ENCODE measurements around the gene C1QTNF2. TPM values are rescaled to one million over a fixed set of nuclear protein-coding genes. Genes with fewer than 3 reads are reported as not detected.

The C1QTNF2 gene
- total RNA-seq, 1 experiment from 2014 or later: 0.20 TPM

DNA sequence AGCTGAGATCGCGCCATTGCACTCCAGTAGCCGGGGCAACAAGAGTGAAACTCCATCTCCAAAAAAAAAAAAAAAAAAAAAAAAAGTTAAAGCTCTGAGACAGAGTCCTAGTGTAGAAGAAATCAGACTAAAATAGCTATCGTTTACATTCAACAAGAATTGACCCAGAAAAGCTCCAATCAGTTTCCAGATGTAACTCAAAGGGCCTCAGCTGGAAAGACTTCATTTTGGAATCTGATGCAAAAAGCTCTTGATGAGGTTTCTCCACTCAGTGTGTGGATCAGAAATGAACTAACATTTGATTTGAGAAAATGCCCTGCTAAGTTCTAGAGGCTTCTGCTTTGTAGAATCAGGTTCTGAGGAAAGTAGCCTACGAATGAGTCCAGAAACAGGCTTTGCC is 7.2 kb upstream of the C1QTNF2 start:
- ChIA-PET CTCF (interaction anchor here (0.6 kb wide), 1 partner anchor 16 kb away, joined by 9 read pairs; no protein-coding TSS in a partner anchor), POLR2A (ENCODE audit: unreplicated experiment) (no interaction called here)
- no peak overlapping the region for H3K4me3 ChIP-seq
- intact Hi-C loops (cut with micrococcal nuclease; ENCODE audit: unreplicated experiment): no loop called here
- no peak for TF ChIP-seq EZH2 (IDR thresholded peaks at IDR 0.05; ENCODE audit: low read depth)
- TF ChIP-seq, protein P1, sequence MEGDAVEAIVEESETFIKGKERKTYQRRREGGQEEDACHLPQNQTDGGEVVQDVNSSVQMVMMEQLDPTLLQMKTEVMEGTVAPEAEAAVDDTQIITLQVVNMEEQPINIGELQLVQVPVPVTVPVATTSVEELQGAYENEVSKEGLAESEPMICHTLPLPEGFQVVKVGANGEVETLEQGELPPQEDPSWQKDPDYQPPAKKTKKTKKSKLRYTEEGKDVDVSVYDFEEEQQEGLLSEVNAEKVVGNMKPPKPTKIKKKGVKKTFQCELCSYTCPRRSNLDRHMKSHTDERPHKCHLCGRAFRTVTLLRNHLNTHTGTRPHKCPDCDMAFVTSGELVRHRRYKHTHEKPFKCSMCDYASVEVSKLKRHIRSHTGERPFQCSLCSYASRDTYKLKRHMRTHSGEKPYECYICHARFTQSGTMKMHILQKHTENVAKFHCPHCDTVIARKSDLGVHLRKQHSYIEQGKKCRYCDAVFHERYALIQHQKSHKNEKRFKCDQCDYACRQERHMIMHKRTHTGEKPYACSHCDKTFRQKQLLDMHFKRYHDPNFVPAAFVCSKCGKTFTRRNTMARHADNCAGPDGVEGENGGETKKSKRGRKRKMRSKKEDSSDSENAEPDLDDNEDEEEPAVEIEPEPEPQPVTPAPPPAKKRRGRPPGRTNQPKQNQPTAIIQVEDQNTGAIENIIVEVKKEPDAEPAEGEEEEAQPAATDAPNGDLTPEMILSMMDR (conservative IDR thresholded peaks at IDR 0.05): no peak
- H4K20me1 ChIP-seq (ENCODE audit: insufficient read depth): no peaks in the 10 kb centered on the region
- H3K36me3 ChIP-seq (ENCODE audit: low read depth): no peaks in the 10 kb centered on the region
- DNase-seq: no peak
- H3K9me3 ChIP-seq (ENCODE audit: insufficient read depth, low read depth): no peaks in the 10 kb centered on the region
- H3K4me1 ChIP-seq (replicated peaks; ENCODE audit: insufficient read depth): no peaks in the 10 kb centered on the region
- H3K4me2 ChIP-seq: no peak overlapping the region
- H3K9me2 ChIP-seq (ENCODE audit: insufficient read depth): no peaks in the 10 kb centered on the region
- no peaks in the 10 kb centered on the region for H3F3A ChIP-seq (ENCODE audit: insufficient read depth, low read depth)
- BruUV-seq (replicated peaks): no TSS peak
- H3K27me3 ChIP-seq (ENCODE audit: insufficient read depth, low read depth): peaks cover 30% of the 10 kb centered on the region
- H2AFZ ChIP-seq: no peak overlapping the region
- H3K79me2 ChIP-seq (ENCODE audit: low read depth): no peaks in the 10 kb centered on the region
- no peak overlapping the region for H3K27ac ChIP-seq

DNA sequence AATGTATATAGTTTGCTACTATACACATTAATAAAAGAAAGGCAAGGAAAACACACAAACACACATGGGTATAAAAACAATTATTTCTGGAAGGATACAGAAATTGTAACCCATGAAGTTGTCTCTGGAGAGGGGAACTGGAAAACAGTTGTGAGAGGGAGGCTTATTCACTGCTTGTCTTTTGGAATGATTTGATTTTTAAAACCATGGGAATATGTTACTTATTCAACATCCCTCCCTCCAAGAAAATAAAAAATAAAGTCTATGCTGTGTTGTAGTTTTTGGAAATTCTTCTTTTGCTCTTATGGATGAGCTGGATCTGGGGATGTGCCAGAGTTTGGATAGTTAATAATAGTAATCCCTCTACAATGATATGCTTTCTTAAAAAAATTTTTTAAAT is 6.0 kb upstream of the C1QTNF2 start:
- Histone ChIP-seq H3K4me2 (no peak overlapping the region), H2AFZ (no peak overlapping the region), H3K4me1 (replicated peaks; ENCODE audit: insufficient read depth) (no peaks in the 10 kb centered on the region), H3K27ac (no peak overlapping the region), H4K20me1 (ENCODE audit: insufficient read depth) (no peaks in the 10 kb centered on the region), H3K36me3 (ENCODE audit: low read depth) (no peaks in the 10 kb centered on the region), H3K4me3 (no peak overlapping the region), H3K79me2 (ENCODE audit: low read depth) (no peaks in the 10 kb centered on the region), H3K27me3 (ENCODE audit: insufficient read depth, low read depth) (peaks cover 42% of the 10 kb centered on the region), H3K9me3 (ENCODE audit: insufficient read depth, low read depth) (no peaks in the 10 kb centered on the region), H3K9me2 (ENCODE audit: insufficient read depth) (no peaks in the 10 kb centered on the region), H3F3A (ENCODE audit: insufficient read depth, low read depth) (no peaks in the 10 kb centered on the region)
- TF ChIP-seq EZH2 (IDR thresholded peaks at IDR 0.05; ENCODE audit: low read depth): no peak
- TF ChIP-seq, protein P1 (conservative IDR thresholded peaks at IDR 0.05): no peak
- DNase-seq: no peak
- intact Hi-C loops (cut with micrococcal nuclease; ENCODE audit: unreplicated experiment): no loop called here
- ChIA-PET CTCF (interaction anchor here (0.8 kb wide), 1 partner anchor 15 kb away, joined by 3 read pairs; no protein-coding TSS in a partner anchor), POLR2A (ENCODE audit: unreplicated experiment) (no interaction called here)
- no TSS peak for BruUV-seq (replicated peaks)

DNA sequence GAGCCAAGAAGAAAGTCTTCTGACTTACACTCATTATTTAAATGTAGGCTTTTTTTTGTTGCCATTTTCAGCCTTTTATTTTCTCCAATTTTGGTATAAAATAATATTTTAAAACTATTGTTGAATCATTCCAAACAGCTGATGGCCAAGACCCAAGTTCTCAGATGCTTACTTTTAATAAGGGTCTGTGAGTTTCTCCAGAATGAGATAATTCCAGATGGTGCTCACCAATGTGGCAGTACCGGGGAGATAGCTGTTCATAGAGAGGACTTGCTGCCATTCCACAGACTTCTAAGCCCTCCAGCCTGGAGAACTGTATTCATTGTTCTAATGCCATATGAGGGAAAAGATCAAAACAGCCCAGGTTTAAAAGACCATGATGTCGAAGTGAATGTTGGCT is 5.3 kb upstream of the C1QTNF2 start:
- Histone ChIP-seq H3K27me3 (ENCODE audit: insufficient read depth, low read depth) (peaks cover 49% of the 10 kb centered on the region), H3K9me3 (ENCODE audit: insufficient read depth, low read depth) (no peaks in the 10 kb centered on the region), H2AFZ (no peak overlapping the region), H3K9me2 (ENCODE audit: insufficient read depth) (no peaks in the 10 kb centered on the region), H3F3A (ENCODE audit: insufficient read depth, low read depth) (no peaks in the 10 kb centered on the region), H4K20me1 (ENCODE audit: insufficient read depth) (peaks cover 3% of the 10 kb centered on the region; the same call in 1 of the 2 replicates), H3K4me1 (replicated peaks; ENCODE audit: insufficient read depth) (no peaks in the 10 kb centered on the region), H3K79me2 (ENCODE audit: low read depth) (no peaks in the 10 kb centered on the region), H3K27ac (no peak overlapping the region), H3K4me2 (no peak overlapping the region), H3K4me3 (no peak overlapping the region), H3K36me3 (ENCODE audit: low read depth) (no peaks in the 10 kb centered on the region)
- no peak for DNase-seq
- BruUV-seq (replicated peaks): no TSS peak
- no peak for TF ChIP-seq EZH2 (IDR thresholded peaks at IDR 0.05; ENCODE audit: low read depth)
- TF ChIP-seq, protein P1 (conservative IDR thresholded peaks at IDR 0.05): no peak
- intact Hi-C loops (cut with micrococcal nuclease; ENCODE audit: unreplicated experiment): no loop called here
- ChIA-PET CTCF (no interaction called here), POLR2A (ENCODE audit: unreplicated experiment) (no interaction called here)
